Left lung (tissue), 10 donors: Measurements from ENCODE around the gene USP49. TPM values are rescaled to one million over a fixed set of nuclear protein-coding genes. Genes with fewer than 3 reads are reported as not detected.
"Not testable (repeated sequence)": the region's sequence is repeated elsewhere in the genome, so short reads cannot be mapped to it uniquely, and the experiment has no call there.

Source experiments
- ATAC-seq: fragments of 200-7000 bp; cut with Tn5 transposase; one replicate; pipeline ENCODE4 v1.9.1; 2020; ENCODE audit warnings: moderate library complexity
- DNase-seq, 4 donors: peaks; one replicate each; pipeline ENCODE4 v3.0.0-alpha.2; 2013 to 2020
- H3K27ac ChIP-seq, 2 donors: fragments of 200-600 bp; sonication (generic) in 1 of 2; one replicate each; pipeline versions ENCODE4 v1.5.0 to v1.8.0; 2020 to 2021
- H3K27me3 ChIP-seq, 2 donors: fragments of 200-600 bp; sonication (generic) in 1 of 2; one replicate each; pipeline versions ENCODE4 v1.5.0 to v1.8.0; 2020 to 2021
- H3K36me3 ChIP-seq, 2 donors: fragments of 200-600 bp; sonication (generic) in 1 of 2; one replicate each; pipeline versions ENCODE4 v1.5.0 to v1.8.0; 2020 to 2021
- H3K4me1 ChIP-seq, 2 donors: fragments of 200-600 bp; one replicate each; pipeline ENCODE4 v1.8.0; 2021
- H3K4me3 ChIP-seq, 2 donors: fragments of 200-600 bp; sonication (generic) in 1 of 2; one replicate each; pipeline versions ENCODE4 v1.5.0 to v1.8.0; 2020 to 2021; ENCODE audit warnings: mild to moderate bottlenecking in 1 of 2
- H3K9me3 ChIP-seq, 2 donors: fragments of 200-600 bp; sonication (generic) in 1 of 2; one replicate each; pipeline versions ENCODE4 v1.5.0 to v1.8.0; 2020 to 2021
- intact Hi-C, 2 donors: fragments of 100-400 bp; cut with DNase I; formaldehyde crosslinking; loops; one replicate each; pipeline versions ENCODE4 v1.11.2 to v1.14.2; 2022
- polyA plus RNA-seq, 6 donors: library from polyadenylated mRNA; unstranded; fragments of 120-200 nt; gene quantifications; one replicate each; pipeline ENCODE4 v1.2.1, GENCODE V29; 2013; ENCODE audit not compliant: insufficient read length in 6 of 6
- total RNA-seq, 2 donors: library from RNA; stranded (reverse); fragmentation: NEBNext Ultra II Directional; extraction: Animal tissue kit (Norgen Biotek cat#: 25700); gene quantifications; one replicate each; pipeline ENCODE4 v1.2.1, GENCODE V29; 2021
- TF ChIP-seq, protein P1 (sequence below), 2 donors: fragments of 200-600 bp; sonication (generic) in 1 of 2; IDR thresholded peaks; one replicate each; pipeline versions ENCODE4 v1.5.0 to v1.8.0; 2021; ENCODE audit warnings: antibody characterized with exemption in 2 of 2
- donor health status: DM: no; HTN: yes; CAD: no.
- donor health status: DM: no; HTN: no; CAD: no.

USP49 gene
- total and polyA plus RNA-seq, 8 donors = 3.8 to 16.4 (median 13.2) TPM

GRCh38 chr6:41815587-41815986, 79.6 kb downstream of the USP49 start:
- Histone ChIP-seq H3K27me3 (no peaks in the 10 kb centered on the region), H3K4me3 (no peak overlapping the region), H3K27ac (no peak overlapping the region), H3K9me3 (no peaks in the 10 kb centered on the region), H3K4me1 (no peaks in the 10 kb centered on the region), H3K36me3 (no peaks in the 10 kb centered on the region)
- TF ChIP-seq, protein P1, sequence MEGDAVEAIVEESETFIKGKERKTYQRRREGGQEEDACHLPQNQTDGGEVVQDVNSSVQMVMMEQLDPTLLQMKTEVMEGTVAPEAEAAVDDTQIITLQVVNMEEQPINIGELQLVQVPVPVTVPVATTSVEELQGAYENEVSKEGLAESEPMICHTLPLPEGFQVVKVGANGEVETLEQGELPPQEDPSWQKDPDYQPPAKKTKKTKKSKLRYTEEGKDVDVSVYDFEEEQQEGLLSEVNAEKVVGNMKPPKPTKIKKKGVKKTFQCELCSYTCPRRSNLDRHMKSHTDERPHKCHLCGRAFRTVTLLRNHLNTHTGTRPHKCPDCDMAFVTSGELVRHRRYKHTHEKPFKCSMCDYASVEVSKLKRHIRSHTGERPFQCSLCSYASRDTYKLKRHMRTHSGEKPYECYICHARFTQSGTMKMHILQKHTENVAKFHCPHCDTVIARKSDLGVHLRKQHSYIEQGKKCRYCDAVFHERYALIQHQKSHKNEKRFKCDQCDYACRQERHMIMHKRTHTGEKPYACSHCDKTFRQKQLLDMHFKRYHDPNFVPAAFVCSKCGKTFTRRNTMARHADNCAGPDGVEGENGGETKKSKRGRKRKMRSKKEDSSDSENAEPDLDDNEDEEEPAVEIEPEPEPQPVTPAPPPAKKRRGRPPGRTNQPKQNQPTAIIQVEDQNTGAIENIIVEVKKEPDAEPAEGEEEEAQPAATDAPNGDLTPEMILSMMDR (IDR thresholded peaks at IDR 0.05) = no peak
- ATAC-seq (peak; percentile 77), DNase-seq (no peak)
- intact Hi-C loops = no loop called here

- H3K4me3 ChIP-seq = no peak overlapping the region
- intact Hi-C loops = no loop called here
Observed at GRCh38 chr6:41814629-41815028, 80.5 kb downstream of the USP49 start.

GRCh38 chr6:41813956-41814355, 81.2 kb downstream of the USP49 start:
- ATAC-seq (no peak), DNase-seq (no peak)
- no peaks in the 10 kb centered on the region for H3K36me3 ChIP-seq
- H3K27ac ChIP-seq = no peak overlapping the region
- TF ChIP-seq, protein P1 (IDR thresholded peaks at IDR 0.05) = no peak
- no peaks in the 10 kb centered on the region for H3K4me1 ChIP-seq
- no peaks in the 10 kb centered on the region for H3K27me3 ChIP-seq
- H3K9me3 ChIP-seq = no peaks in the 10 kb centered on the region
- intact Hi-C loops = no loop called here
- no peak overlapping the region for H3K4me3 ChIP-seq

More at GRCh38 chr6:41814629-41815028, 80.5 kb downstream of the USP49 start:
- Histone ChIP-seq H3K27ac (no peak overlapping the region), H3K36me3 (no peaks in the 10 kb centered on the region), H3K9me3 (no peaks in the 10 kb centered on the region), H3K4me1 (no peaks in the 10 kb centered on the region), H3K27me3 (no peaks in the 10 kb centered on the region)
- DNase-seq (no peak), ATAC-seq (no peak)
- TF ChIP-seq, protein P1 (IDR thresholded peaks at IDR 0.05) = no peak

DNA sequence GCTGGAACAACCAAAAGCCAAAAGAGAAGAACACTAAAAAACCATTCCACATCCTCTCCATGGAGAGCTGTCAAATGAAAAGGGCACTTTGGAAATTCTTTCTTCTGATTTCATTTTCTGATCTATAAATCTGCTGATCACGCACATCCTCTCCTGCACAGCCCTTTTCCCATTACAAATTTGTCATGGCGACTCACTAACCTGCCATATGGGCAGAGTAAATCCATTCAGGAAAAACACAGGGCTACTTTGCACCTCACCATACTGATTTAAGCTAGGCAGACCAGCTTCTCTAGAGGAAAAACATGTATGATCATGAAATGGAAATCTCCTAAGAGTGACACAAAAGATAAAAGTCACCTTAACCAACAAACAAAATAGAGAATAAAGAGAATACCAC, 81.7 kb downstream of the USP49 start:
- no peaks in the 10 kb centered on the region for H3K36me3 ChIP-seq
- no peak for ATAC-seq
- TF ChIP-seq, protein P1 (IDR thresholded peaks at IDR 0.05) = no peak
- no peaks in the 10 kb centered on the region for H3K27me3 ChIP-seq
- no peak for DNase-seq
- no peaks in the 10 kb centered on the region for H3K4me1 ChIP-seq
- no peaks in the 10 kb centered on the region for H3K9me3 ChIP-seq
- intact Hi-C loops = no loop called here
- H3K27ac ChIP-seq = no peak overlapping the region
- no peak overlapping the region for H3K4me3 ChIP-seq

DNA sequence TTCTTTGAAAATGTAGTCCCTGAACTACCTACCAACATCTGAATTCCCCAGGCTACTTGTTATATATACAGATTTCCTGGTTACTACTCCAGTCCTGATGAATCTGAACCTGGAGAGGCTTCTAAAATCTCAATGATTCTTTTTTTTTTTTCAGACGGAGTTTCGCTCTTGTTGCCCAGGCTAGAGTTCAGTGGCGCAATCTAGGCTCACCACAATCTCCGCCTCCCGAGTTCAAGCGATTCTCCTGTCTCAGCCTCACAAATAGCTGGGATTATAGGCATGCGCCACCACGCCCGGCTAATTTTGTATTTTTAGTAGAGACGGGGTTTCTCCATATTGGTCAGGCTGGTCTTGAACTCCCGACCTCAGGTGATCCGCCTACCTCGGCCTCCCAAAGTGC, 83.2 kb downstream of the USP49 start:
- H3K27ac ChIP-seq, intact Hi-C loops, H3K4me3 ChIP-seq, H3K36me3 ChIP-seq, DNase-seq, H3K9me3 ChIP-seq, ATAC-seq, H3K27me3 ChIP-seq, H3K4me1 ChIP-seq: not testable (repeated sequence)

- no peak overlapping the region for H3K27ac ChIP-seq
- DNase-seq = no peak
- H3K36me3 ChIP-seq = peaks cover 0 to 7% of the 10 kb centered on the region in 2 donors
- no peaks in the 10 kb centered on the region for H3K4me1 ChIP-seq
- no peaks in the 10 kb centered on the region for H3K9me3 ChIP-seq
- no peak overlapping the region for H3K4me3 ChIP-seq
- ATAC-seq = no peak
- TF ChIP-seq, protein P1 (IDR thresholded peaks at IDR 0.05) = no peak
- H3K27me3 ChIP-seq = no peaks in the 10 kb centered on the region
- intact Hi-C loops = no loop called here
Observed at GRCh38 chr6:41811095-41811494, 84.1 kb downstream of the USP49 start.
